Thyroid gland (tissue), 4 donors: ENCODE results near the gene ATP1A2. TPM values are rescaled to one million over a fixed set of nuclear protein-coding genes. Genes with fewer than 3 reads are reported as not detected.

Experiments
- DNase-seq, 2 donors: peaks; one replicate each; pipeline ENCODE4 v3.0.0-alpha.2; 2019
- H3K27ac ChIP-seq, 3 donors: fragments of 200-600 bp; sonication (generic); 1 replicate in 2 of 3; 2 replicates in 1 of 3; pipeline ENCODE4 v1.5.1; 2016 to 2019; ENCODE audit warnings: mild to moderate bottlenecking in 1 of 3, moderate library complexity in 1 of 3
- H3K27me3 ChIP-seq: fragments of 200-600 bp; sonication (generic); one replicate; pipeline ENCODE4 v1.5.1; 2019
- H3K36me3 ChIP-seq, 2 donors: fragments of 200-600 bp; sonication (generic); one replicate each; pipeline ENCODE4 v1.5.1; 2016 to 2019
- H3K4me1 ChIP-seq, 2 donors: fragments of 200-600 bp; sonication (generic); one replicate each; pipeline ENCODE4 v1.5.1; 2017 to 2019
- H3K4me3 ChIP-seq, 3 donors: fragments of 200-600 bp; sonication (generic); replicated peaks in 1 of 3; 1 replicate in 2 of 3; 2 replicates in 1 of 3; pipeline ENCODE4 v1.5.1; 2016; ENCODE audit warnings: mild to moderate bottlenecking in 1 of 3
- H3K9me3 ChIP-seq: fragments of 200-600 bp; sonication (generic); one replicate; pipeline ENCODE4 v1.5.1; 2017
- CTCF ChIP-seq, 6 experiments: fragments of 200-600 bp in 3 of 6; fragments of 450-650 bp in 3 of 6; sonication (generic) in 3 of 6; IDR thresholded peaks; one replicate each; pipeline ENCODE4 v1.5.1; 2016 to 2019; ENCODE audit warnings: antibody characterized with exemption in 6 of 6, mild to moderate bottlenecking in 2 of 6, inconsistent platforms in 1 of 6, moderate library complexity in 1 of 6
- POLR2A ChIP-seq, 2 donors: fragments of 450-650 bp; IDR thresholded peaks; one replicate each; pipeline ENCODE4 v1.6.1; 2017; ENCODE audit warnings: antibody characterized with exemption in 2 of 2, mild to moderate bottlenecking in 2 of 2, moderate library complexity in 1 of 2
- WGBS, 2 donors: methylation state at CpG; one replicate each; pipeline ENCODE4 v1.1.5; 2017; 5-methylcytosine and 5-hydroxymethylcytosine counted together
- intact Hi-C: fragments of 100-400 bp; cut with DNase I; formaldehyde crosslinking; loops from one replicate; pipeline ENCODE4 v1.15.1; 2023
- total RNA-seq, 4 donors: library from RNA; depleted of rRNA; stranded (reverse); fragments of >200 nt; gene quantifications; one replicate each; pipeline ENCODE4 v1.2.3, GENCODE V29; 2016

ATP1A2 gene
- total RNA-seq, result 1 to 10 TPM; 1.1 to 4.2 (median 2.6) TPM

- Histone ChIP-seq H3K9me3 (no peaks in the 10 kb centered on the region), H3K27ac (no peak within 1 kb of the TSS), H3K27me3 (no peaks in the 10 kb centered on the region), H3K4me1 (peaks cover 12% of the 10 kb centered on the region in 2 donors), H3K36me3 (no peaks in the 10 kb centered on the region), H3K4me3 (no peak within 1 kb of the TSS)
- no peak for DNase-seq
- intact Hi-C loops, result no loop called here
- TF ChIP-seq POLR2A (IDR thresholded peaks at IDR 0.05) (no peak), CTCF (IDR thresholded peaks at IDR 0.05) (no peak)
- WGBS, 2 donors, result 47 to 51% methylated on average over 16 of the region's 16 CpGs
These were observed at the start of gene ATP1A2 for GRCh38 chr1:160115545-160116282. Gene ATP1A2, plus strand, starts transcription at chr1:160115759. Its CDS starts 103 bp downstream, at chr1:160115862.

GRCh38 chr1:160066829-160067745, 48.5 kb upstream of the ATP1A2 start:
- no peak overlapping the region for H3K27ac ChIP-seq
- H3K4me1 ChIP-seq, result peaks cover 6 to 7% of the 10 kb centered on the region in 2 donors
- H3K36me3 ChIP-seq, result no peaks in the 10 kb centered on the region
- H3K27me3 ChIP-seq, result no peaks in the 10 kb centered on the region
- intact Hi-C loops, result no loop called here
- H3K4me3 ChIP-seq, result no peak overlapping the region
- no peak for TF ChIP-seq POLR2A (IDR thresholded peaks at IDR 0.05)
- TF ChIP-seq CTCF (IDR thresholded peaks at IDR 0.05), result no peak
- no peak for DNase-seq
- no peaks in the 10 kb centered on the region for H3K9me3 ChIP-seq
- 52 to 57% methylated on average over 6 of the region's 6 CpGs for WGBS, 2 donors

GRCh38 chr1:160068225-160068624, 47.3 kb upstream of the ATP1A2 start:
- H3K27me3 ChIP-seq, result no peaks in the 10 kb centered on the region
- DNase-seq, result no peak
- H3K36me3 ChIP-seq, result no peaks in the 10 kb centered on the region
- no peaks in the 10 kb centered on the region for H3K9me3 ChIP-seq
- intact Hi-C loops, result no loop called here
- H3K27ac ChIP-seq, result no peak overlapping the region
- TF ChIP-seq CTCF (IDR thresholded peaks at IDR 0.05) (no peak), POLR2A (IDR thresholded peaks at IDR 0.05) (no peak)
- H3K4me3 ChIP-seq, result no peak overlapping the region
- peaks cover 6 to 7% of the 10 kb centered on the region in 2 donors for H3K4me1 ChIP-seq
- WGBS, 2 donors, result 62 to 74% methylated on average over 5 of the region's 5 CpGs

GRCh38 chr1:160069460-160070231, 45.9 kb upstream of the ATP1A2 start, which contains the start of gene KCNJ10:
Gene KCNJ10, minus strand, starts transcription at chr1:160070160. Its CDS starts 27,628 bp downstream, at chr1:160042532.
- Histone ChIP-seq H3K27ac (peak within 1 kb of the TSS in 1 of 3 donors; percentile 20), H3K9me3 (no peaks in the 10 kb centered on the region), H3K36me3 (no peaks in the 10 kb centered on the region), H3K4me1 (peaks cover 6 to 7% of the 10 kb centered on the region in 2 donors), H3K27me3 (no peaks in the 10 kb centered on the region), H3K4me3 (peak within 1 kb of the TSS in 2 of 3 donors; percentile 21 to 42)
- TF ChIP-seq POLR2A (IDR thresholded peaks at IDR 0.05) (no peak), CTCF (IDR thresholded peaks at IDR 0.05) (no peak)
- intact Hi-C loops, result no loop called here
- 14 to 18% methylated on average over 28 of the region's 32 CpGs for WGBS, 2 donors
- no peak for DNase-seq
